ENCODE measurements around the gene MMP25. TPM values are rescaled to one million over a fixed set of nuclear protein-coding genes. Genes with fewer than 3 reads are reported as not detected.

MMP25 gene
- total and polyA plus RNA-seq, 11 donors = 0.32 to 3.0 (median 0.93) TPM

GRCh38 chr16:3084969-3085670 is 38.8 kb downstream of the MMP25 start:
- peaks cover 0 to 7% (median 0%) of the 10 kb centered on the region in 9 donors for H3K36me3 ChIP-seq
- WGBS, 4 donors = 74 to 78% (median 77%) methylated on average over 7 of the region's 7 CpGs
- TF ChIP-seq POLR2A (IDR thresholded peaks at IDR 0.05) (no peak), CTCF (IDR thresholded peaks at IDR 0.05) (no peak)
- ATAC-seq = no peak
- no peaks in the 10 kb centered on the region for H3K9me3 ChIP-seq
- H3K27ac ChIP-seq = peak overlapping the region in 6 of 12 donors; percentile 84 to 94 (median 88)
- H3K27me3 ChIP-seq = no peaks in the 10 kb centered on the region
- intact Hi-C loops (cut with DNase I) = loop anchor here in 1 of 10 donors (5.0 kb wide), 1 partner anchor 37 kb away; no protein-coding TSS in a partner anchor
- no peak overlapping the region for H3K4me3 ChIP-seq
- H3K4me1 ChIP-seq = peaks cover 4 to 43% (median 19%) of the 10 kb centered on the region in 12 donors
- DNase-seq = no peak

GRCh38 chr16:3085868-3086595 is 39.7 kb downstream of the MMP25 start:
- ATAC-seq (no peak), DNase-seq (no peak)
- no peak for TF ChIP-seq CTCF (IDR thresholded peaks at IDR 0.05)
- no peak for TF ChIP-seq POLR2A (IDR thresholded peaks at IDR 0.05)
- Histone ChIP-seq H3K36me3 (peaks cover 0 to 2% (median 0%) of the 10 kb centered on the region in 9 donors), H3K27ac (peak overlapping the region; percentile 59 to 94 (median 86)), H3K27me3 (no peaks in the 10 kb centered on the region), H3K9me3 (no peaks in the 10 kb centered on the region), H3K4me3 (peak overlapping the region; percentile 7 to 63 (median 50)), H3K4me1 (peaks cover 4 to 43% (median 19%) of the 10 kb centered on the region in 12 donors)
- intact Hi-C loops (cut with DNase I) = loop anchor here in 2 of 10 donors (2.0 to 5.0 kb wide), 3 partner anchors 21 to 36 kb away; partner anchors contain the start of gene IL32 (in 1 of the 2)
- WGBS, 4 donors = 65 to 76% (median 70%) methylated on average over 17 of the region's 17 CpGs

GRCh38 chr16:3086596-3087242 is 40.4 kb downstream of the MMP25 start:
- DNase-seq (no peak), ATAC-seq (peak; percentile 61 to 86 (median 70))
- no peaks in the 10 kb centered on the region for H3K27me3 ChIP-seq
- WGBS, 4 donors = 48 to 65% (median 52%) methylated on average over 14 of the region's 14 CpGs
- intact Hi-C loops (cut with DNase I) = loop anchor here in 2 of 10 donors (2.0 to 5.0 kb wide), 3 partner anchors 22 to 36 kb away; partner anchors contain the start of gene IL32 (in 1 of the 2)
- H3K9me3 ChIP-seq = no peaks in the 10 kb centered on the region
- peaks cover 4 to 43% (median 19%) of the 10 kb centered on the region in 12 donors for H3K4me1 ChIP-seq
- TF ChIP-seq POLR2A (IDR thresholded peaks at IDR 0.05) (no peak), CTCF (IDR thresholded peaks at IDR 0.05) (no peak)
- peak overlapping the region; percentile 7 to 63 (median 50) for H3K4me3 ChIP-seq
- H3K36me3 ChIP-seq = no peaks in the 10 kb centered on the region
- peak overlapping the region; percentile 59 to 94 (median 86) for H3K27ac ChIP-seq
